IPS DF 6.9 (cell line): ENCODE data around the gene MIP.
A peak's percentile ranks its signal among the peaks of the same experiment; 100 is the strongest.
"Not testable (repeated sequence)": the region's sequence is repeated elsewhere in the genome, so short reads cannot be mapped to it uniquely, and the experiment has no call there.

Experiments
- DNase-seq: peaks from one replicate; pipeline ENCODE4 v3.0.0-alpha.2; 2013; ENCODE audit warnings: low read depth, low spot score
- H3K27ac ChIP-seq: one replicate; pipeline ENCODE4 v1.5.1; 2013; ENCODE audit warnings: low read length, control low read depth
- H3K27me3 ChIP-seq: 2 replicates; pipeline ENCODE4 v1.6.1; 2013; ENCODE audit warnings: mild to moderate bottlenecking, low read length; ENCODE audit not compliant: control insufficient read depth, insufficient read depth
- H3K36me3 ChIP-seq: 2 replicates; pipeline ENCODE4 v1.6.1; 2013; ENCODE audit warnings: low read length; ENCODE audit not compliant: control insufficient read depth, insufficient read depth
- H3K4me1 ChIP-seq: 2 replicates; pipeline ENCODE4 v1.6.1; 2013; ENCODE audit warnings: low read length; ENCODE audit not compliant: control insufficient read depth, insufficient read depth
- H3K4me3 ChIP-seq: 2 replicates; pipeline ENCODE4 v1.5.1; 2013; ENCODE audit warnings: mild to moderate bottlenecking, low read length
- H3K9me3 ChIP-seq: 2 replicates; pipeline ENCODE4 v1.6.1; 2013; ENCODE audit warnings: low read length, inconsistent platforms; ENCODE audit not compliant: control insufficient read depth, insufficient read depth
- WGBS: extraction: QIAGEN DNeasy Blood & Tissue Kit; methylation state at CpG from one replicate; pipeline ENCODE4 v1.1.7; 2013; ENCODE audit warnings: mixed read lengths, missing lambda C conversion rate; ENCODE audit not compliant: insufficient read length, insufficient coverage; 5-methylcytosine and 5-hydroxymethylcytosine counted together

MIP gene

DNA sequence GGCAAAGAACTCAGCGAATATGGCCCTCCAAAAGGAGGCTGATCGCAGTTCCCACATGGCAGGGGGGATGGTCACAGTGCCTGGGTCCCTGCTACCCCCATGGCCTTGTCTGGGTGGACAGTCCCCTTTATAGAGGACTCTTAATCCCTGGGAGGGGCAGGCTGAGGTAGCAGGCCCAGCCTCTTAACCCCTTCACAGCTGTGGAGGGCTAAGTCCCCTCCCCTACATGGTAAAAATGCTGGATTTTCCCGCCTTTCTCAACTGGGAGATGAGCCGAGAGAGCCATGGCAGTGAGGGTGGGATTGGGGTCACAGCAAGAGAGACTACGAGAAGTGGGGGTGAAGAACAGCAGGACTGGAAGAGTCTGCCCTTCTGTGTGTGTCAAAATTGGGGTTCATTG lies at the start of gene MIP:
MIP (minus strand) TSS at position 101 of the 400 bp plus-strand sequence; CDS start at position 57, 44 bp downstream.
- no CpG with 5 or more reads among the region's 5 CpGs for WGBS
- H3K4me1 ChIP-seq = no peaks in the 10 kb centered on the region; the same call in 1 of the 2 replicates
- no peaks in the 10 kb centered on the region for H3K9me3 ChIP-seq
- no peak within 1 kb of the TSS for H3K27ac ChIP-seq
- no peaks in the 10 kb centered on the region for H3K36me3 ChIP-seq
- no peak for DNase-seq
- no peak within 1 kb of the TSS for H3K4me3 ChIP-seq
- no peaks in the 10 kb centered on the region for H3K27me3 ChIP-seq

DNA sequence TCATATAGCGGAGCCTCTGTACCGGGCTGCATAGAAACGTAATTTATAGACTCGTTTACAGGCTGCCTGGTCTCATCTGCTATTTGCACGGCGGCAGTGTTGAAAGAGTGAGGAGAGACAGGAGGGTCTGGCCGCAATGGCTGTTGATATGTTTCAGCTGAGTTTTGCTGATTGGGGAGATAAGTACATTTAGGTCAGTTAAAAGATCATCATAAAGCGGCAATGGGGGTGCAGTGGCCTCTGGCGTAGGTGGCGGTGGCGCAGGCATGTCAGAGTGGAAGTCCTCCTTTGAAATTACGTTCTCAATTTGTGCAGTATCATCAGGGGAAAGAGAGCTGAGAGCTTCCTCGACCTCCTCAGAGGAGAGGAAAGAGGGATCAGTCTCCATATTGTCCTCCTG lies 45.4 kb upstream of the MIP start:
- H3K27me3 ChIP-seq, H3K36me3 ChIP-seq, H3K27ac ChIP-seq, H3K4me1 ChIP-seq, H3K4me3 ChIP-seq, H3K9me3 ChIP-seq, DNase-seq: not testable (repeated sequence)
- no CpG with 5 or more reads among the region's 13 CpGs for WGBS

- H3K27me3 ChIP-seq, DNase-seq, H3K9me3 ChIP-seq, H3K4me1 ChIP-seq, H3K27ac ChIP-seq, H3K4me3 ChIP-seq, H3K36me3 ChIP-seq: not testable (repeated sequence)
- no CpG with 5 or more reads among the region's 9 CpGs for WGBS
Measured at GRCh38 chr12:56499452-56499851, 45.0 kb upstream of the MIP start.

GRCh38 chr12:56498126-56498902 lies 43.9 kb upstream of the MIP start:
- H3K9me3 ChIP-seq, H3K4me3 ChIP-seq, DNase-seq, H3K4me1 ChIP-seq, H3K36me3 ChIP-seq, H3K27ac ChIP-seq, H3K27me3 ChIP-seq: not testable (repeated sequence)
- no CpG with 5 or more reads among the region's 14 CpGs for WGBS

DNA sequence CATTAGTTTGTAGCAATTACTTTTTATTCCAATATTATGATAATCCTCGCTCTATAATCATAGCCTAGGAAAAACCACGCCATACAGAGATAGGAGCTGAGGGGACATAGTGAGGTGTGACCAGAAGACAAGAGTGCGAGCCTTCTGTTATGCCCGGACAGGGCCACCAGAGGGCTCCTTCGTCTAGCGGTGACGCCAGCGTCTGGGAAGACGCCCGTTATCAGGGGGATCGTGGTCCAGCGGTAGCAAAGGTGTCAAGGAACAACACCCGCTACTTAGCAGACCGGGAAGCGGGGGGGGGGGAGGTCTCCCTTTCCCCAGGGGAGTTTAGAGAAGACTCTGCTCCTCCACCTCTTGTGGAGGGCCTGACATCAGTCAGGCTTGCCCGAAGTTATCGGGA lies 42.2 kb upstream of the MIP start:
- H3K9me3 ChIP-seq, H3K36me3 ChIP-seq, H3K27ac ChIP-seq, DNase-seq, H3K27me3 ChIP-seq, H3K4me3 ChIP-seq, H3K4me1 ChIP-seq: not testable (repeated sequence)
- no CpG with 5 or more reads among the region's 17 CpGs for WGBS

DNA sequence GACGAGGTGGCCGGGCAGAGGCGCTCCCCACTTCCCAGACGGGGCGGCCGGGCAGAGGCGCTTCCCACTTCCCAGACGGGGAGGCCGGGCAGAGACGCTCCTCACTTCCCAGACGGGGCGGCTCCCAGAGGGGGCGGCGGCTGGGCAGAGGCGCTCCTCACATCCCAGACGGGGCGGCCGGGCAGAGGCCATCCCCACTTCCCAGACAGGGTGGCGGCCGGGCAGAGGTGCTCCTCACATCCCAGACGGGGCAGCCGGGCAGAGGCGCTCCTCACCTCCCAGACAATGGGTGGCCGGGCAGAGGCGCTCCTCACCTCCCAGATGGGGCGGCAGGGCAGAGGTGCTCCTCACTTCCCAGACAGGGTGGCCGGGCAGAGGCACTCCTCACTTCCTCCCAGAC lies 40.0 kb upstream of the MIP start:
- not testable (repeated sequence) for H3K4me3 ChIP-seq, H3K9me3 ChIP-seq, DNase-seq, H3K36me3 ChIP-seq, H3K27ac ChIP-seq, H3K4me1 ChIP-seq, H3K27me3 ChIP-seq
- no CpG with 5 or more reads among the region's 27 CpGs for WGBS

GRCh38 chr12:56494106-56494415 lies 39.6 kb upstream of the MIP start:
- not testable (repeated sequence) for H3K27me3 ChIP-seq, H3K4me3 ChIP-seq, DNase-seq, H3K4me1 ChIP-seq, H3K9me3 ChIP-seq, H3K36me3 ChIP-seq, H3K27ac ChIP-seq
- no CpG with 5 or more reads among the region's 15 CpGs for WGBS

GRCh38 chr12:56493409-56494105 lies 39.1 kb upstream of the MIP start:
- H3K27me3 ChIP-seq, H3K4me3 ChIP-seq, H3K4me1 ChIP-seq, H3K27ac ChIP-seq, DNase-seq, H3K9me3 ChIP-seq, H3K36me3 ChIP-seq: not testable (repeated sequence)
- no CpG with 5 or more reads among the region's 31 CpGs for WGBS

DNA sequence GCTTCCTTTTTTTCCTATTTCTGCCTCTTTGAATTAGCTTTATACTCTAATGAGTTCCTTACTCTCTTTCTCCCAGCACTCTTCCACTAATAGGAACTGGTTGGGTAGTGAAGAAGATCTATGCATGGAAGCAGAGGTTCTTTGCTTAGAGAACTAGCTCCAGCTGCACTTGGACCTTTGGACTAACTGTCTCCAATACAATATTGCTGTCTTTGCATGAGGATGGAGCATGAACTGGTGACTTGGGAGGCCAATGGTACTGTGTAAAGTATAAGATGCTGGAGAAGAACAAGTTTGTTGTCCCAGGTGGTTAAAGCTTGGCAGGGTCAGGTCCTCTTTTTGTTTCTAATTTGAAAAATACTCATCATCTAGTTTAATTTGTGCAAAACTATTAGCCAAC lies 35.9 kb upstream of the MIP start:
- Histone ChIP-seq H3K36me3 (no peaks in the 10 kb centered on the region), H3K9me3 (no peaks in the 10 kb centered on the region; the same call in 1 of the 2 replicates), H3K27ac (no peak overlapping the region), H3K27me3 (peaks cover 6% of the 10 kb centered on the region; the same call in 1 of the 2 replicates), H3K4me3 (no peak overlapping the region), H3K4me1 (no peaks in the 10 kb centered on the region)
- DNase-seq = no peak

- no peak within 1 kb of the TSS for H3K27ac ChIP-seq
- H3K9me3 ChIP-seq = no peaks in the 10 kb centered on the region
- no CpG with 5 or more reads among the region's 59 CpGs for WGBS
- peak; percentile 85 for DNase-seq
- H3K4me1 ChIP-seq = no peaks in the 10 kb centered on the region
- peaks cover 6% of the 10 kb centered on the region; the same call in 1 of the 2 replicates for H3K27me3 ChIP-seq
- H3K4me3 ChIP-seq = peak within 1 kb of the TSS; percentile 59; the same call in 1 of the 2 replicates
- no peaks in the 10 kb centered on the region for H3K36me3 ChIP-seq
Measured at GRCh38 chr12:56488041-56488955, 33.8 kb upstream of the MIP start, which contains the start of gene GLS2. GLS2 (minus strand) TSS chr12:56488161; CDS start chr12:56488118, 43 bp downstream.
